AG10803 (cell line): ENCODE results near the gene NXT1.

Source experiments
- DNase-seq: peaks from one replicate; pipeline ENCODE4 v3.0.0; 2010; ENCODE audit warnings: low read depth
- H3K4me3 ChIP-seq: 2 replicates; pipeline ENCODE4 v1.5.1; 2011; ENCODE audit warnings: mild to moderate bottlenecking, low read length, control low read depth
- CTCF ChIP-seq: conservative IDR thresholded peaks from 2 replicates; pipeline ENCODE4 v1.5.1; 2011; ENCODE audit warnings: mild to moderate bottlenecking, low read length, control low read depth, inconsistent platforms

Gene NXT1

GRCh38 chr20:23374441-23374840 lies 23.9 kb downstream of the NXT1 start:
- H3K4me3 ChIP-seq: no peak overlapping the region
- DNase-seq: no peak
- no peak for TF ChIP-seq CTCF

GRCh38 chr20:23375827-23376226 lies 25.2 kb downstream of the NXT1 start:
- H3K4me3 ChIP-seq: no peak overlapping the region
- no peak for TF ChIP-seq CTCF
- DNase-seq: no peak

- TF ChIP-seq CTCF: no peak
- H3K4me3 ChIP-seq: no peak overlapping the region
- DNase-seq: no peak
These were observed 29.2 kb downstream of the NXT1 start for GRCh38 chr20:23379772-23380171.

GRCh38 chr20:23381876-23382275 lies 31.3 kb downstream of the NXT1 start:
- H3K4me3 ChIP-seq: no peak overlapping the region
- DNase-seq: no peak
- TF ChIP-seq CTCF: no peak

GRCh38 chr20:23386304-23387117 lies 35.9 kb downstream of the NXT1 start:
- H3K4me3 ChIP-seq: no peak overlapping the region
- no peak for TF ChIP-seq CTCF
- DNase-seq: no peak

GRCh38 chr20:23387118-23387443 lies 36.5 kb downstream of the NXT1 start:
- no peak overlapping the region for H3K4me3 ChIP-seq
- no peak for DNase-seq
- no peak for TF ChIP-seq CTCF

- no peak for TF ChIP-seq CTCF
- no peak overlapping the region for H3K4me3 ChIP-seq
- DNase-seq: no peak
These were observed 39.6 kb downstream of the NXT1 start for GRCh38 chr20:23390091-23390774.
